ENCODE data around the gene LMCD1.

The LMCD1 gene

GRCh38 chr3:8504611-8504973, 3.0 kb downstream of the LMCD1 start:
- H3K4me1 ChIP-seq (ENCODE audit: insufficient read depth, low read length, poor library complexity, severe bottlenecking), result no peaks in the 10 kb centered on the region
- H3K9ac ChIP-seq (ENCODE audit: low read depth, low read length, poor library complexity, severe bottlenecking), result no peak overlapping the region
- no peaks in the 10 kb centered on the region for H3K9me3 ChIP-seq (ENCODE audit: insufficient read depth, low read depth, low read length)
- no peak overlapping the region for H3K4me3 ChIP-seq (ENCODE audit: low read length, poor library complexity, severe bottlenecking)
- no peaks in the 10 kb centered on the region for H3K79me2 ChIP-seq (ENCODE audit: insufficient read depth, low read length)
- no peaks in the 10 kb centered on the region for H3F3A ChIP-seq (ENCODE audit: low read depth)
- no peaks in the 10 kb centered on the region for H3K36me3 ChIP-seq (ENCODE audit: insufficient read depth, low read length)
- no peak overlapping the region for H3K4me2 ChIP-seq (ENCODE audit: low read depth, low read length, poor library complexity, severe bottlenecking)
- TF ChIP-seq CTCF (conservative IDR thresholded peaks at IDR 0.05; ENCODE audit: low read length) (no peak), EZH2phosphoT487 (IDR thresholded peaks at IDR 0.05; ENCODE audit: borderline replicate concordance) (no peak)
- no peaks in the 10 kb centered on the region for H3K9me2 ChIP-seq (replicated peaks; ENCODE audit: low read depth, low read length)
- H3K27me3 ChIP-seq (ENCODE audit: insufficient read depth, low read length, poor library complexity, severe bottlenecking), result no peaks in the 10 kb centered on the region
- H2AFZ ChIP-seq (ENCODE audit: low read length), result no peak overlapping the region; the same call in 1 of the 2 replicates
- H4K20me1 ChIP-seq (ENCODE audit: insufficient read depth, low read length, poor library complexity, severe bottlenecking), result no peaks in the 10 kb centered on the region

- H3K79me2 ChIP-seq (ENCODE audit: insufficient read depth, low read length), result no peaks in the 10 kb centered on the region
- no peaks in the 10 kb centered on the region for H3K4me1 ChIP-seq (ENCODE audit: insufficient read depth, low read length, poor library complexity, severe bottlenecking)
- no peak overlapping the region for H2AFZ ChIP-seq (ENCODE audit: low read length)
- H3K36me3 ChIP-seq (ENCODE audit: insufficient read depth, low read length), result no peaks in the 10 kb centered on the region
- no peaks in the 10 kb centered on the region for H3K9me3 ChIP-seq (ENCODE audit: insufficient read depth, low read depth, low read length)
- no peaks in the 10 kb centered on the region for H3F3A ChIP-seq (ENCODE audit: low read depth)
- no peaks in the 10 kb centered on the region for H3K27me3 ChIP-seq (ENCODE audit: insufficient read depth, low read length, poor library complexity, severe bottlenecking)
- no peak overlapping the region for H3K9ac ChIP-seq (ENCODE audit: low read depth, low read length, poor library complexity, severe bottlenecking)
- no peak overlapping the region for H3K4me2 ChIP-seq (ENCODE audit: low read depth, low read length, poor library complexity, severe bottlenecking)
- H3K9me2 ChIP-seq (replicated peaks; ENCODE audit: low read depth, low read length), result no peaks in the 10 kb centered on the region
- H4K20me1 ChIP-seq (ENCODE audit: insufficient read depth, low read length, poor library complexity, severe bottlenecking), result no peaks in the 10 kb centered on the region
- TF ChIP-seq CTCF (conservative IDR thresholded peaks at IDR 0.05; ENCODE audit: low read length) (no peak), EZH2phosphoT487 (IDR thresholded peaks at IDR 0.05; ENCODE audit: borderline replicate concordance) (no peak)
- no peak overlapping the region for H3K4me3 ChIP-seq (ENCODE audit: low read length, poor library complexity, severe bottlenecking)
These were observed 4.0 kb downstream of the LMCD1 start for GRCh38 chr3:8505621-8506020.

- Histone ChIP-seq H3K4me1 (ENCODE audit: insufficient read depth, low read length, poor library complexity, severe bottlenecking) (no peaks in the 10 kb centered on the region), H3K9ac (ENCODE audit: low read depth, low read length, poor library complexity, severe bottlenecking) (no peak overlapping the region), H3F3A (ENCODE audit: low read depth) (no peaks in the 10 kb centered on the region), H3K4me3 (ENCODE audit: low read length, poor library complexity, severe bottlenecking) (no peak overlapping the region), H2AFZ (ENCODE audit: low read length) (no peak overlapping the region), H3K9me2 (replicated peaks; ENCODE audit: low read depth, low read length) (no peaks in the 10 kb centered on the region), H3K27me3 (ENCODE audit: insufficient read depth, low read length, poor library complexity, severe bottlenecking) (no peaks in the 10 kb centered on the region), H3K4me2 (ENCODE audit: low read depth, low read length, poor library complexity, severe bottlenecking) (no peak overlapping the region), H3K36me3 (ENCODE audit: insufficient read depth, low read length) (no peaks in the 10 kb centered on the region), H3K79me2 (ENCODE audit: insufficient read depth, low read length) (no peaks in the 10 kb centered on the region), H3K9me3 (ENCODE audit: insufficient read depth, low read depth, low read length) (no peaks in the 10 kb centered on the region), H4K20me1 (ENCODE audit: insufficient read depth, low read length, poor library complexity, severe bottlenecking) (no peaks in the 10 kb centered on the region)
- TF ChIP-seq CTCF (conservative IDR thresholded peaks at IDR 0.05; ENCODE audit: low read length) (no peak), EZH2phosphoT487 (IDR thresholded peaks at IDR 0.05; ENCODE audit: borderline replicate concordance) (no peak)
These were observed 5.0 kb downstream of the LMCD1 start for GRCh38 chr3:8506571-8507061.

Data from Loucy (cell line).